NCI-H446 (cell line): ENCODE data around the gene CDKN2AIPNL.
A peak's percentile ranks its signal among the peaks of the same experiment; 100 is the strongest.

Experiments
- DNase-seq, 2 experiments: peaks; one replicate each; lab custom pipeline; 2025; lab: John Stamatoyannopoulos, UW

CDKN2AIPNL gene, protein sequence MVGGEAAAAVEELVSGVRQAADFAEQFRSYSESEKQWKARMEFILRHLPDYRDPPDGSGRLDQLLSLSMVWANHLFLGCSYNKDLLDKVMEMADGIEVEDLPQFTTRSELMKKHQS

DNA sequence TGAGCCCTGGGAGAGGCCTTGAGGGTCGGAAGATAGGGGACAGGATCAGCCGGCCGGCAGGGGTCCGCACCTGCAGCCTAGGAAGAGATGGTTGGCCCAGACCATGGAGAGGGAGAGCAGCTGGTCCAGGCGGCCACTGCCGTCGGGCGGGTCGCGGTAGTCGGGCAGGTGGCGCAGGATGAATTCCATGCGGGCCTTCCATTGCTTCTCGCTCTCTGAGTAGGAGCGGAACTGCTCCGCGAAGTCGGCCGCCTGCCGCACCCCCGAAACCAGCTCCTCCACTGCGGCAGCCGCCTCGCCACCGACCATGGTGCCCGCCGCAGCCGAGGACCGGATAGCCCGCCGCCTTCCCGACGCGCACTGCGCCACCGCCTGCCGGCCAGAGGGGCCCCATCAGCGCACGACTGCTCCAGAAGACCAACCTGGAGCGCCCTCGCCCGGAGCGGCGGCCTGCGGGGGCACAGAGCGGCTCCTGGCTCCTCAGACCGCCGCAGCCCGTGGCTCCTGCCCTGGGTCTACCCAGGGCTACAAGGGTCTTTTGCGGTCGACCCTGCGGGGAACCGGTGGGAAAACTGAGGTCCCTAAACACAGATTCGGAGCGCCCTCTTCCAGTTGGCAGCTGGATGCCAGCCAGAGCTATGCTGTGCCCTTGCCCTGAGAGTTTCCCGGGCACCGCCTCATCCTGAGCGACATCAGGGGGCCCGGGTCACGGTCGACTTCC lies at the start of gene CDKN2AIPNL:
Gene CDKN2AIPNL (minus strand): TSS at position 336 of the 721 bp plus-strand sequence. CDS start 27 bp downstream, at position 309.
- DNase-seq = peak; percentile 62 to 86

DNA sequence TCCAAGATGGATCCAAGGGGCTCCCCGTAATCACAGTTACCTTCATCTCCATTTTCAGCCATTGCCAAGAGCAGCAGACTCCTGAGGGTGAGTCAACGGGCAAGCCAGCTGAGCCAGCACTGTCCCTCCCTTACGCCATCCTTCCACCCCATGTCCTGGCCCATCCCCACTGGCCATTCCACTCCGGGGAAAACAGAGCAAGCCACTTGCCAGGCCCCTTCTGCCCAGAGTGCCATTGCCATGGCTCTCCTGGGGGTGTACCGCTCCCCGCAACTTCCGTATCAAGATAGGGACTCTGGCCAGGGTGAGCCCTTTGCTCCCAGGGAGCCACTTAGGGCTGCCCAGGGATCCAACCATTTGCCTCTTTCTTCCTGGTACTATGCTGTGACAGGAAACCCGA lies 48.9 kb upstream of the CDKN2AIPNL start:
- DNase-seq = no peak

DNA sequence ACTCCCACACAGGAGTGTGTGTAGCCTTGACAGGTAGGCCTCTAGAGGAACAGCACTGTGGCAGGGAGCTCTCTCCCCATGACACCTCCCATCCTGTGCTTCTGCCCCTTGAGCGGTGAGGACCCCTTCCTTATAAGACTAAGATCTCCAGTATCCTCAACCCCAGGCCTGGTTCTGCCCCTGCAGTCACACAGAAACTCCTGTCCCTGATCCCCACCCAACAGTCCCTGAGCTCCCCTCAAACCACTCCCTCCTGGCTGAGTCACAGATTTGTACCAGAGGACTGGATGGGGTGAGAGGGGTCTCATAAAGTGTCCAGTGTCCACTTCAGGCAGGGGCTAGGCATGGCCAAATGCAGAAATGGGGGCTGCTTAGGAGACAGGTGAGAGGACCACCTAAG lies 47.8 kb upstream of the CDKN2AIPNL start:
- DNase-seq = no peak

DNA sequence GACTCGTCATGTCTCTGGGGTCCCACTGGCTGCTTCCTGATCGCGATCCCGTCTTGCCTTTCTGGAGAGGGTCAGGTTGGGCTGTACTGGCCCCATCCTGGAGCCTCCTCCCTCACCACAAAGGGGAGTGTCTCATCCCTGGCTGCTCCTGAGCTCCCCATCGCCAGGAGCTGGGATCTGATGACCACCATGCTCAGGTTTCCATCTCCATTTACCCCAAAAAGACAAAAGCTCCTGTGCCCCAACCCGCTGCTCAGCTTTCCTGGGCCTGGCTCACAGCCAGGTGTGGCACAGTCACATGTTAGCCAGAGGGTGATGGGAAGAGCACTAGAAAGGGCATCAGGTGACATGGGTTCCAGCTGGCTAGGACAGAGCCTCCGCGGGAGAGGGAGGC lies 47.3 kb upstream of the CDKN2AIPNL start:
- DNase-seq = no peak

DNA sequence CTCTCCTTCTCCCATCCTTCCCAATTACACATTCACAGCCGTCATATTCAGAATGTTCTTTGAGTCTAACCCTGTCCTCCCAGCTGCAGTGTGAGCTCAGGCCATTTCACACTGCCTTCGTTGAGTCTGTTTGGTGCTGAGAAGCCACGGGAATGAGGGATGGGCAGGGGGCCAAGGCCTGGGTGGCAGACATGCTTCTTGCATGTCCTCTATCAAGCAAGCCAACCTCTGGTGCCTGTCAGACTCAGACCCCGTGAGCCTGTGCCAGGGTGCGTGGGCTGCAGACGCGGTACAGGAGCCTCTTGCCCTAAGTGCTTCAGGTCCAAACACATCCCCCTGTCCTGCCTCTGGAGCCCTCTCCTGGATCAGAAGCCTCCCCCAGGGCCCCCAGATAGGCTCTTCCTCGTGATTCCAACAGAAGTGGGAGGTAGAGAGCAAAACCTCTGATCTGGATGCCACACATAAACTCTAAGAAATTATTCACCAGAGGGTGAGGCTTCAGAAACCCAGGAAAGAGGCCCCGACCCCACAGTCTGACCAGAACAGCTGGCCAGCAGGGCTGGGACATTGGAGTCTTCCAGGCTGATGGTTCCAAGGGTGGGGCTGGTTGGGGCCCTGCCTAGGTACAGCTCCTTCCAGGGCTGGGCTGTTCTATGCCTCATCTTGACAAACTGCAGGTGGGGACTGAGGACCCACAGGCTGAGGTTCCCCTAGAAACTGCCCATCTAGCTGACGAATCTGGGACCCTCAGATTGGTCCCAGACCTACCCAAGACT lies 46.7 kb upstream of the CDKN2AIPNL start:
- peak in 1 of 2 experiments; percentile 5 for DNase-seq

DNA sequence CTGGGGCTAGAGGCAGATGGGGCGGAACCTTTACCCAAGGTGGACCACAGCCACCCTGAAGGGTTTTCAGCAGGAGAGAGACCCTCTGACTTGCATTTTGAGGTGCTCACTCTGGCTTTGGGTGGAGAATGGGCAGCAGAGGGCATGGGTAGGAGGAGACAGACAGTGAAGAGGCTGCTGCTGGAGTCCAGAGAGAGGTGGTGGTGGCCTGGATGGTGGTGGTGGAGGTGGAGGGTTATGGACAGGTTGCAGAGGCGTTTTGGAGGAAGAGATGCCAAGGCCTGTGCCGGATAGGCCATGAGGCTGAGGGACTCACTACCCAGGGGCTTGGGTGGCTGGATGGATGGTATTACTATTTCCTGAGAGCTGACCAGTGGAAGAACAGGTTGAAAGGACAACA lies 46.1 kb upstream of the CDKN2AIPNL start:
- DNase-seq = no peak

DNA sequence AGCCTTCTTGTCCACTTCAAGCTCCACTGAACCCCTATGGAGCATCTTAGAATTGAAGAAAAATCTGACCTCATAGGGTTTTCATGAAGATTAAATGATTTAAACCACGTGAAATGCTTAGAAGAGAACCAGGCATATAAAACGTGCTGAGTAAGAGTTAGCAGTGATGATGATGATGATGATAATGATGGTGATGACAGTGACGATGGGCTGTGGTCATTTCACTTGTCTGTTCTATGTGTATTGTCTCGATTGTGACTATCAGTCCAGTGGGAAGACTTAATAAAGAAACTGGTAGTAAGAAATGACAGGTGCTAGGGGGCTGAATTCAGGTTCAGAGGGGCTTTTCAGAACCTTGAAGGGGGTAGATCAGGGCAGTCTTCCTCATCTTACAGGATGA lies 45.1 kb upstream of the CDKN2AIPNL start:
- DNase-seq = no peak

DNA sequence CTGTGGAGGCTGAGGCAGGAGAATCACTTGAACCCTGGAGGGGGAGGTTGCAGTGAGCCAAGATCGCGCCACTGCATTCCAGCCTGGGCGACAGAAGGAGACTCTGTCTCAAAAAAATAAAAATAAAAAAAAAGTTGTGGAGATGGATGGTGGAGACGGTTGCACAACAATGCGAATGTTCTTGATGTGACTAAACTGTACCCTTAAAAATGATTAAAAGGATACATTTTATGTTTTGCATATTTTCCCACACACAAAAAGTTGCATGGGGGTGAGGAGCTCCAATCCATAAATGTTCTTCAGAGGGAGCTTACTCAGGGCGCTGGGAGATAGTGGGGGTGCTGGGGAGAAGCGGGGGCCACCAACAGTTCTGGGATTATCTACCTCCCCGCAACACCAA lies 43.8 kb upstream of the CDKN2AIPNL start:
- DNase-seq = no peak

DNA sequence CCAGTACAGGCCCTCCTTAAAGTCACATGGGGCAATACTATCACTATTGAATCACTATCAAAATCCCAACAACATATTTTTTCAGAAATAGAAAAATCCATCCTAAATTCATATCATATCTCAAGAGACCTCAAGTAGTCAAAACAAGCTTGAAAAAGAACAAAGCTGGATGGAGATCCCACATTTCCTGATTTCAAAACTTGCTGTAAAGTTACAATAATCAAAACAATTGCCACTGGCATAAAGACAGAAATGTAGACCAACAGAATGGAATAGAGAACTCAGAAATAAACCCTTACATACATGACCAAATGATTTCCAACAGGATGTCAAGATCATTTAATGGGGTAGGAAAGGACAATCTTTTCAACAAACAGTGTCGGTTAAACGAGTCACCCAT lies 41.3 kb upstream of the CDKN2AIPNL start:
- no peak for DNase-seq

DNA sequence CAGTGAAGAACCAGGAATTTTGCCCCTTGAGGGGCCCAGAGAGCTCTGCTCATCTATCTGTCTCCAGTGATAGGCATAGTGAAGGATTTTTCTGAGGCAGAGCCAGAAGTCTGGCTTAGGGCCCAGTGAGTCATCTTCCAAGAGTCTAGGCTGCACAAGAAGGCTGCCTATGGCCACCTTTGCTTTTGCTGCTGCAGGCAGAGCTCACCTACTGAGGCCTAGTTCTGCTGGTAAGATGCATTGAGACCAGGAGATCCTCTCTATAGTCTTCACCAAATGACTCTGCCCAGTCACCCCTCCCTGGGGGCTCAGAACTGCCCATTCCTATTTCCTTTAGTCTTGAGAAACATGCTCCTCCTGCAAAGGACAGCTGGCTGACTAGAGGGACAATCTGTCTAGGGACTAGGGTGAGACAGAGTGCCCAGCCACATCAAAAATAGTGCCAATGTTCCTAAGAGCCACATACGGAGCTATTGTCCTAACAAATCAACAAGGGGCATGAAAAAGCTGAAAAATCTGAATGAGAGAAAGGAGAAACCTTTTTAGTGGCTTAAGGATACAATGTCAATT lies 40.3 kb upstream of the CDKN2AIPNL start:
- peak in 1 of 2 experiments; percentile 67 for DNase-seq

DNA sequence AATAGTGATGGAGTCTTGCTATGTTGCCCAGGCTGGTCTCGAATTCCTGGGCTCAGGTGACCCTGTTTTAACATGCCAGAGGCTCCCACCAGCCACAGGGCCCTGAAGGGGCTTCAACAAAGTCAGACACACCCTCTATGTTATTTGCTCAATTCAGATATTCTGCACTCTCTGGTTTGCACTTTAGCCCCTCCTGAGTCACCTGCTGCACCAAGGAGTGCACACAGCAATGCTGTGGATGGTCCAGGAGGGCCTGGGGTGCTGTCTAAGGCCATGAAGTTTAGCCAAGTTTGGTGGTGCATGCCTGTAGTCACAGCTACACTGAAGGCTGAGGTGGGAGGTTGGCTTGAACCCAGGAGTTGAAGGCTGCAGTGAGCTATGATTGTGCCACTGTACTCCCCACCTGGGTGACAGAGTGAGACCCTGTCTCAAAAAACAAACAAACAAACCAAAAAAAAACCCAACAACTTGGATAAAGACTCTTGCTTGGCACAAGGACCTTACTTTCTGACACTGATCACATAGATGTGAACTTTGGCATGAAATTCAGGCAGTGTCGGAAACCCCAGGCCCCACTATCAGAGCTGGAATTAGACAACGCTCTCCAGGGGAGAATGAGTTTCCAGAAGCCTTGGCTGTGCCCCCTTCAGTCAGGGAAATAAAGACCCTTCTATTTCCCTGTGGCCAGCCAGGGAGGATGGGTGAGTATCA lies 39.7 kb upstream of the CDKN2AIPNL start:
- no peak for DNase-seq

DNA sequence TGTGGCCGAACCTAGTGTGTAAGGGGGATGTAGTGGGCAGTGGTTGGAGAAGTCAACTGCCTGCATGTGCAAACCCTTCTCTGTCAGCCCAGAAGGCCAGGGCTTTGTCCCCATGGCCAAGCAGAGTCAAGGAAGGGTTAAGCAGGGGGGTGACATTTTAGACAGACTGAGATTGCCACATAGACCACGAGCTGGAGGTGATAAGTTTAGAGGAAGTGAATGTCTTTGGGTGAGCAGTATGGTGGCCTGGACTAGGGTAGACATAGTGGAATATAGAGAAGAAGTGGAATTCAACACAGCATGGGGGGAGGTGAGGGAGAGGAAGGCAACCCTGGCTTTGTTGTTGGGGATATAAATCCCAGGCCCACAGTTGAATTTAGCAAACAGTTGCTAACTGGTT lies 38.7 kb upstream of the CDKN2AIPNL start:
- DNase-seq = no peak

DNA sequence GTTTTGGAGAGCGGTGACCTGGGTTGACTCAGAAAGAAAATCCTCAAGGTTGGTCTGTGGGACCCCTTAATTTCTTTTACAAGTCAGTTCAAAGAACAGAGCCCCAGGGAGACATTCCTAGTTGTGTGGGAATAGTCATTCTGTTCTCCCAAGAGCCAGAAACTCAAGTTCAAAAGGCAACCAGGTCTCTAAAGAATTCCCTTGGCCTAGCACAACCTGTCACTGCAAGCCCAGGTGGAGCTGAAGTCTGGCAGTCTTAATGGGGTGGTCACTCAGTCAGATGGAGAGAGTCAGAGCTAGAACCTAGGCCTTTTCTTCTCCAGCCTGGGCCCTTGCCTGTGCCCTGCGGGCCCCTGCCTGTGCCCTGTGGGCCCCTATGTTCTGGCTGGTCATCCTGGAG lies 37.5 kb upstream of the CDKN2AIPNL start:
- no peak for DNase-seq

DNA sequence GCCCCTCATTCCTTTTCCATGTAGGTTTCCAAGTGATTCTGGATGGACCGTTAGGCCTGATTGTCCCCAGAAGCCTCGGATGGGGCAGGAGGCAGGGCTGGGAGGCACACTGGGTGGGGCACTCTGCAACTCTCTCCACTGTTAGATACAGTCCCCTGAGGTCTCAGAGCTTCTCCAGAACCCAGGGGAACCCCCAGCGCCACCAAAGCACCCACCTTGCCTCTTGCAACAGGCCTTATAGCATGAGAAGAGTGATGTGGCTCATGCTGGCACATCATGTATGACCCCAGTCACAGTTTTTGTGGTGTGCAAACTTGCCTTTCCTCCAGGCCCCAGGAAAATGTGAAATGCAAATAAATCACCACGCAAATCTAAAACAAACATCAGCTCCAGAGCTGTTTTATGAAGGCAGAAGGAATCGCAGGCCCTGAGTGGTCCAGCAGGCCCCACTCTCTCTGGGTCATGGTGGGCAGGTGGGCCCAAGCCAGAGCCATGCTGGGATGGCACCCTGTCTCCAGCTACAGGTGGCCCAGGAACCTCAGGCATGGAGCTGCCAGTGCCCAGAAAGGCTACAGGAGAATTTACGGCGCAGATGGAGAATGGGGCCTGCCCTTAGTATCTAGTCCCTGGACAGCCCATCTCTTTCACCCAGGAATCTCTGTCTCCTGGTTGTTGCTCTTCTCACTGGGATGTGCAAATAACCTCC lies 36.3 kb upstream of the CDKN2AIPNL start:
- DNase-seq = no peak

DNA sequence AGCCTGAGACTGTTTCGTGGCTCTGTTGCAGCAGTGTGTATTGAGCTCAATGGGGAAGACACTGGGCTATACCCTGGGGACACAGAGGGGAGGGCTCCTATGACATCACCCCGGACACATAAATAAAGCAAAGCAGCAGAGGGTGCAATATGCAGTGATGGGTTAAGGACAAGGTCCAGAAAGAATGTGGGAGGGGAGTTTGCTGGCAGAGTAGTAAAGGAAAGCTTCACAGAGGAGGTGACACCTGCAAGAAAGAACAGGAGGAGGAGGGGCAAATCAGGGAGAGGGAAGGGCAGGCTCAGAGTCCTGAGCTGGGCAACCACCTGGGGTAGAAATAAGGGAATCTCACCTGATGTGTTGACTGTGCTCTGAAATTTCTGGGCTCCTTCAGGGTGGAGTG lies 35.3 kb upstream of the CDKN2AIPNL start:
- DNase-seq = no peak

DNA sequence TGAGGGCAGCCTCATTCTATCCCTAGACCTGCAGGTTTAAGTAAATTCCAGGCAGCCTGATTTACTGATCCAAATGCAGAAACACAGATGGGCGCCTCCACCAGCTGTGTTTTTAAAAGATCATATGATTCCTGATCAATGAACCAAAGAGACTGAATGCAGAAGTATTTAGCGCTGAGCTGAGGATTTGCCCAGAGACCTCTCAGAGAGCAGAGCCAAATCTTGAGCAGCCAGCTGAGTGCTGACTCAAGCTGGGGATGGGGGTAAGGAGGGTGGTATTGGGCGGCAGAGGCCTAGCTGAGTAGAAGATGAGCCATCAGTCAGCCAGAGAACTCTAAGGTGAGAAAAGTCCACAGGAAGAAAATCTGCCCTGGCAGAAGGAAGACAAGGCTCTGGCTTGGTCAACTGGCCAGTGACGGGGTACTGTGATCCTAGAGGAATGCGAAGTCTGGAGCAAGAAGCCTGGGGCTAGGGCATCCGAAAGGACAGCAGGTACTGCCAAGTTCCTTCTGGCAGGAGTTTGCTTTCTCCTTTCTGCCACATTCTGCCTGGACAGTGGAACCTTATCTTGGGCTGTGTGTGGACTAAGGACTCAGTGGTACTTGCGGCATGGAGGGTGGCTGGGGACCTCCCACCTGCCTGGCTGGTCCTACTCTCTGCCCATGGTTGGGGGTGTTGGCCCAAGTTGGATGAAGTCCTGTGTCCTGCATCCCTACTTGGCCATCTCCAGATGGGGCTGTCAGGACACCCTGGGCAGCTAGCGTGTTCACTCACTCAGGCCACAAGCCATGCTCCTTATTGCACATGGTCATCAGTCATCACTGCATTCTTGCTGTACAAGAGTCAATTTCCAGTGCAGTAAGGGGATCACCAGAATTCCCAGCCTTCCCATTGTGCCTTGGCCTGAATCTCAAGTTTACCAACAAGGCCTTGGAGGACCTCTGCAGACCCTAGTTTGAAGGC lies 34.5 kb upstream of the CDKN2AIPNL start:
- DNase-seq = no peak

DNA sequence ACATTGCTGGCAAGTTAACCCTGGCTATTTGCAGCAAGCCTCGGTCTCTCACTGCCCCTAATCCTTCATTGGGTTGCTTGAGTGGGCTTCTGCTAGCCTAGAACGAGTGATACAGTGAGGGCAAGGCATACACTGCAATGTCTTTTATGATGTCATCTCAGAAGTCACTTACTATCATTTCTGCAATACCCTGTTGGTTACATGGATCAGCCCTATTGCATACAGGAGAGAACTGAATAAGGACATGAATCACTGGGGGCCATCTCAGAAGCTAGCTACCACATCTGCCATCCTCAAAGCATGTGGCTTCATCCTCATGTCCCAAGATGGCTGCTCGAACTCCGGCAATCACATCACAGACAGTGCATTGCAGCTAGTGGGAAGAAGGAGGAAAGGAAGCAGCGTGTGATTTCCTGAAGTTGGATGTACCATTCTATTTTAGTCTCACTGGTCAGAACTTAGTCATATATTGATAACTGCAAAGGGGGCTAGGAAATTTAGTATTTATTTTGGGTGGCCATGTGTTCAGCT lies 33.3 kb upstream of the CDKN2AIPNL start:
- DNase-seq = no peak

DNA sequence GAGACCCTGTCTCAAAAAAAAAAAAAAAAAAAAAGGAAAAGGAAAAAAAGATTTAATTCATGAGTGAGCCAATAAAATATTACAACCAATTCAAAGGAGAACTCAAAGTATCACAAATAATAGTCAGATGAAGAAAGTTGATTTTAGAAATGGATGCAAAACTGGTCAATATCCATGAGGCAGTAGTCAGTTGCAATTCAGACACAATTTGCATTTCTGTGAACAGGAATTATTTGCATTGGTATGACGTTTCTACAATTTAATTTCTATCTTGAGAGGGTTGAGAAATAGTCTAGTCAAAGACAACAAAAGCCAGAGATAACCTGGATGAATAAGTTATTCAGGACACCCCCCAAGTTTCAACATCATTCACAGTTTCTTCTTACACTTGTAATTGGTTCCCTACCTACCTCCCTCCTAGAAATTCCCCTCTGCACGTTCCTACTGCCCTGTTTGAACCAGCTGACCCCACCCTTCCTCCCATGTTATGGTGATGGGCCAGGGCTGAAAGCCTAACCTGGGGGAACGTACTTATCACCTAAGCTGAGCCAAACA lies 28.6 kb upstream of the CDKN2AIPNL start:
- DNase-seq = no peak

DNA sequence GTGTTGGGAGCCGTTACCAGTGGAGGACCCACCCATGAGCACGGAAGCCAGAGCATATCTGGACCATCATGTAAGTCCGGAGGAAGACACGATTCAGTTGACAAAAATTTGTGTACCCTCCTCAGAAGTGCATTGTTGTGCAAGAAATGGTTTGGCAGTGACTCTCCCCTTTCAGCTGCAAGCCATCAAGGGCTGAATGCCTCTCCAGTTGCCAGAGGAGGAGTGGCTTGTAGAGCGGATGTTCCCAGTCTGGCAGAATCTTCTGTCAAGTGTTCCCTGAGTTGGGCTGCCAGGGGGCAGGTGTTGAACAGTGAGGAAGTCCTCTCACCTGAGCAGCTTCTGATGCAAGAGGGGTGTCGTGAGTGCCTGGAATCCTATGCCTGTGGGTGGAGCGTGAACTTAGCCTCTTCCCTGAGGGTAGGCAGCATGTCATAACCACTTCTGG lies 27.6 kb upstream of the CDKN2AIPNL start:
- peak; percentile 40 to 64 for DNase-seq

DNA sequence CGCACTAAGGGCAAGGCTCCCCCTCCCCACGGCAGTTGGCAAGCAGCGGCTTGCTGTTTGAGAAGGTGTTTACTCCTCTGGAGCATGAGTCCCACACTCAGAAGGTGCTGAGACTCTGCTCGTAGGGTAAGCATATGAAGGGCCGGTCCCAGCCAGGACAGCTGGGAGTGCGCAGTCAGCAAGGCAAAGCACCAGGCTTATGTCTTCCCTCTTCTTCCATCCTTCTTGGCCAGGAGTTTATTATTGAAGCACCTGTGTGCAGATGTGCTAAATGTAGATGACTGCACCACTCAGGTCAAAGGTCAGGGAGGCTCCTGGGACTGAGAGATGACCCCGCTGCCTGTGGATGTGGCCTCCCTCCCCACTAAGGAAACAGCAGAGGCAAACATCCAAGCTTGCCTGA lies 27.0 kb upstream of the CDKN2AIPNL start:
- DNase-seq = no peak
